A549 (cell line): ENCODE data around the gene OTOP3. TPM values are rescaled to one million over a fixed set of nuclear protein-coding genes. Genes with fewer than 3 reads are reported as not detected.
"Not testable (repeated sequence)": the region's sequence is repeated elsewhere in the genome, so short reads cannot be mapped to it uniquely, and the experiment has no call there.

Experiments
- ATAC-seq, 2 experiments: fragments of 200-7000 bp in 1 of 2; fragments of >200 bp in 1 of 2; cut with Nextera tagmentation in 1 of 2; cut with Tn5 transposase in 1 of 2; 3 replicates each; pipeline versions ENCODE4 v1.8.0 to v1.9.1; 2018 to 2020; ENCODE audit warnings: mild to moderate bottlenecking in 1 of 2, moderate library complexity in 1 of 2
- CTCF ChIA-PET: fragments of 300-600 bp; sonication (Branson Sonifier 250); formaldehyde crosslinking; extraction: SDS; loops from one replicate; lab custom pipeline; 2021; ENCODE audit warnings: antibody characterized with exemption, inconsistent platforms; lab: Yijun Ruan, JAX
- POLR2A ChIA-PET: fragments of 350-600 bp; formaldehyde crosslinking; extraction: SDS; loops from one replicate; lab custom pipeline; 2021; ENCODE audit warnings: antibody characterized with exemption, inconsistent platforms; lab: Yijun Ruan, JAX
- DNase-seq, 2 experiments: peaks; one replicate each; pipeline versions ENCODE4 v3.0.0 to v3.0.0-alpha.2; 2011 to 2016; ENCODE audit warnings: low read depth in 1 of 2, low spot score in 1 of 2
- FAIRE-seq: peaks from 2 replicates; lab custom pipeline; 2011; peaks lifted over from hg19 to GRCh38; lab: Jason Lieb, UNC
- H3K27ac ChIP-seq, 2 experiments: fragments of >200 bp; sonication (Bioruptor Twin); formaldehyde crosslinking; 3 replicates each; pipeline ENCODE4 v1.5.1; 2016 to 2017
- H3K4me1 ChIP-seq: fragments of >200 bp; sonication (Bioruptor Twin); formaldehyde crosslinking; 3 replicates; pipeline ENCODE4 v1.6.1; 2016
- H3K4me2 ChIP-seq: fragments of >200 bp; sonication (Bioruptor Twin); formaldehyde crosslinking; 3 replicates; pipeline ENCODE4 v1.6.1; 2016
- H3K4me3 ChIP-seq: fragments of >200 bp; sonication (Bioruptor Twin); formaldehyde crosslinking; 3 replicates; pipeline ENCODE4 v1.5.1; 2016
- H3K9me3 ChIP-seq: fragments of >200 bp; sonication (Bioruptor Twin); formaldehyde crosslinking; 3 replicates; pipeline ENCODE4 v1.6.1; 2016
- BCL3 ChIP-seq: fragments of >200 bp; sonication (Bioruptor Twin); formaldehyde crosslinking; IDR thresholded peaks from 3 replicates; pipeline ENCODE4 v1.6.1; 2016
- CBX2 ChIP-seq: fragments of 200-600 bp; sonication (generic); IDR thresholded peaks from 2 replicates; pipeline ENCODE4 v1.6.1; 2016; ENCODE audit warnings: low read depth, mild to moderate bottlenecking, borderline replicate concordance
- FOSL2 ChIP-seq, 2 experiments: fragments of 450-650 bp in 1 of 2; fragments of >200 bp in 1 of 2; sonication (Bioruptor Twin) in 1 of 2; formaldehyde crosslinking; IDR thresholded peaks; 2 replicates each; pipeline versions ENCODE4 v1.5.0 to v1.6.1; 2016 to 2020; ENCODE audit warnings: mild to moderate bottlenecking in 1 of 2, moderate library complexity in 1 of 2
- HES2 ChIP-seq: fragments of >200 bp; sonication (Bioruptor Twin); formaldehyde crosslinking; IDR thresholded peaks from 2 replicates; pipeline ENCODE4 v1.6.1; 2016
- HEYL ChIP-seq: fragments of 250-450 bp; sonication (Bioruptor Pico); IDR thresholded peaks from 2 replicates; pipeline ENCODE4 v1.8.0; 2021; ENCODE audit warnings: mild to moderate bottlenecking, moderate library complexity
- HOXA7 ChIP-seq: fragments of 250-450 bp; sonication (Bioruptor Pico); IDR thresholded peaks from 2 replicates; pipeline ENCODE4 v1.5.0; 2020; ENCODE audit warnings: mild to moderate bottlenecking, moderate library complexity
- MAFK ChIP-seq: fragments of 450-650 bp; IDR thresholded peaks from 2 replicates; pipeline ENCODE4 v1.6.1; 2014; ENCODE audit not compliant: partially characterized antibody
- NFE2L2 ChIP-seq: fragments of 150-350 bp; conservative IDR thresholded peaks from 2 replicates; pipeline ENCODE4 v1.6.1; 2014; ENCODE audit warnings: low read length
- NPAS2 ChIP-seq: fragments of 250-450 bp; sonication (Bioruptor Pico); IDR thresholded peaks from 2 replicates; pipeline ENCODE4 v1.8.0; 2022; ENCODE audit warnings: mild to moderate bottlenecking, moderate library complexity, borderline replicate concordance
- NR3C1 ChIP-seq: fragments of >200 bp; sonication (Bioruptor Twin); formaldehyde crosslinking; IDR thresholded peaks from 3 replicates; pipeline ENCODE4 v1.6.1; 2017
- POLR2AphosphoS2 ChIP-seq: conservative IDR thresholded peaks from 2 replicates; pipeline ENCODE4 v1.6.1; 2012; ENCODE audit warnings: low read length, improper control_type of control experiment, inconsistent platforms
- RARB ChIP-seq: fragments of 250-450 bp; sonication (Bioruptor Pico); IDR thresholded peaks from 2 replicates; pipeline ENCODE4 v1.8.0; 2021; ENCODE audit warnings: mild to moderate bottlenecking, moderate library complexity
- SMC3 ChIP-seq: fragments of >200 bp; sonication (Bioruptor Twin); formaldehyde crosslinking; IDR thresholded peaks from 3 replicates; pipeline ENCODE4 v1.6.1; 2018; ENCODE audit warnings: inconsistent platforms
- TFCP2L1 ChIP-seq: fragments of 250-450 bp; sonication (Bioruptor Pico); IDR thresholded peaks from 2 replicates; pipeline ENCODE4 v1.5.0; 2021; ENCODE audit warnings: mild to moderate bottlenecking
- ZC3H11A ChIP-seq: fragments of 450-650 bp; IDR thresholded peaks from 2 replicates; pipeline ENCODE4 v1.6.1; 2014; ENCODE audit warnings: antibody characterized with exemption, mild to moderate bottlenecking
- ZSCAN20 ChIP-seq: fragments of 250-450 bp; sonication (Bioruptor Pico); IDR thresholded peaks from 2 replicates; pipeline ENCODE4 v1.8.0; 2022; ENCODE audit warnings: mild to moderate bottlenecking, moderate library complexity
- WGBS: methylation state at CpG from one replicate; pipeline ENCODE4 v1.1.6; 2017; ENCODE audit errors: missing lambda C conversion rate; 5-methylcytosine and 5-hydroxymethylcytosine counted together
- polyA plus RNA-seq, 4 experiments: library from polyadenylated mRNA; depleted of rRNA in 3 of 4; stranded (reverse); fragments of >200 nt; fragmentation: RNase III in 1 of 4; extraction: RNeasy Plus Mini Kit Qiagen cat#74134 plus additional on column Dnase treatment in 1 of 4; gene quantifications; 2 replicates in 3 of 4; 3 replicates in 1 of 4; pipeline ENCODE4 v1.2.3, GENCODE V29; 2011 to 2017
- TF ChIP-seq, protein P1 (sequence below): fragments of 250-450 bp; sonication (Bioruptor Pico); IDR thresholded peaks from 2 replicates; pipeline ENCODE4 v1.5.0; 2021; ENCODE audit warnings: mild to moderate bottlenecking, moderate library complexity, borderline replicate concordance
- TF ChIP-seq, protein P2 (sequence below): fragments of 150-350 bp; IDR thresholded peaks from 2 replicates; pipeline ENCODE4 v1.6.1; 2014; ENCODE audit warnings: low read depth, mild to moderate bottlenecking, low read length

Gene OTOP3
- polyA plus RNA-seq, 2 of the 4 experiments (the other 2 are of a cell fraction): not detected

DNA sequence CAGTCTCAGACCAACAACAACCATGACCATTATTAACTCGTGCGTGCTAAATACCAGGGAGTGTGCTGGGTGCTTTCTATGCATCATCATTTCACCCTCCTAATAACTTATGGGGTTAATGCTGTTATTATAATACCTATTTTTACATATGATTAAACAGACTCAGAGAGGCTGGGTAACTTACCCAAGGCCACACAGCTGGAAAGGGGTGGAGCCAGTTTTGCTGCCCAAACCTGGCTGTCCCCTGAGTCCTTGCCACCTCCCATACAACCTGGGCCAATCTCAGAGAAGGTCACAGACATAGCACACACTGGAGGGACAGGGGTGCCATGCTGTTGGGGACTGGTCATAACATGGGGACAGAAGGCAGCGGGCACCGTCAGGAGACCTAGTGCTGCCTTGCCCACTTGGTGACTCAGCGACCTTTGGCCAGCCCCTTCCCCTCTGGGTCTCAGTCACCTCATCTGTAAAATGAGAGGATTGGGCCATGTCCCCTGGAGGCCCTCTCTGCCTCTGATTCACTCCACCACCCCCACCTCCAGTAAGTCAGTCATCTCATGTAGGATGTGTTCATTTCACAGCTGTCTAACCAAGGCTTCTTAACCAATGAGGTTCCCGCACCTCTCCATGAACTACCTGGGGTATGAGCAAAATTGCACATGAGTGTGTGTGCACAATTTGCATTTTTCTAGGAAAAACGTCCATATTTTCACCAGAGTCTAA is 30.9 kb upstream of the OTOP3 start:
- FAIRE-seq (no peak), ATAC-seq (no peak), DNase-seq (no peak)
- Histone ChIP-seq H3K4me3 (no peak overlapping the region), H3K9me3 (no peaks in the 10 kb centered on the region), H3K4me1 (no peaks in the 10 kb centered on the region), H3K27ac (no peak overlapping the region), H3K4me2 (no peak overlapping the region)
- ChIA-PET CTCF (interaction anchor here (1.0 to 5.8 kb wide), 7 partner anchors 9 to 210 kb away, joined by 3 to 44 read pairs (median 6); partner anchors contain the start of genes OTOP2 and USH1G), POLR2A (interaction anchor here (0.6 kb wide), 1 partner anchor 132 kb away, joined by 10 read pairs; no protein-coding TSS in a partner anchor)
- TF ChIP-seq HOXA7 (CRISPR knock-in tag) (no peak), FOSL2 (IDR thresholded peaks at IDR 0.05) (no peak), FOSL2 (CRISPR knock-in tag; IDR thresholded peaks at IDR 0.05) (no peak), ZC3H11A (no peak), NPAS2 (no peak), TFCP2L1 (CRISPR knock-in tag) (no peak), POLR2AphosphoS2 (no peak), CBX2 (no peak), NFE2L2 (no peak), RARB (CRISPR knock-in tag) (no peak), BCL3 (no peak), MAFK (no peak), NR3C1 (no peak), HES2 (no peak), HEYL (CRISPR knock-in tag) (no peak), SMC3 (no peak), ZSCAN20 (CRISPR knock-in tag) (no peak)
- TF ChIP-seq, protein P1, sequence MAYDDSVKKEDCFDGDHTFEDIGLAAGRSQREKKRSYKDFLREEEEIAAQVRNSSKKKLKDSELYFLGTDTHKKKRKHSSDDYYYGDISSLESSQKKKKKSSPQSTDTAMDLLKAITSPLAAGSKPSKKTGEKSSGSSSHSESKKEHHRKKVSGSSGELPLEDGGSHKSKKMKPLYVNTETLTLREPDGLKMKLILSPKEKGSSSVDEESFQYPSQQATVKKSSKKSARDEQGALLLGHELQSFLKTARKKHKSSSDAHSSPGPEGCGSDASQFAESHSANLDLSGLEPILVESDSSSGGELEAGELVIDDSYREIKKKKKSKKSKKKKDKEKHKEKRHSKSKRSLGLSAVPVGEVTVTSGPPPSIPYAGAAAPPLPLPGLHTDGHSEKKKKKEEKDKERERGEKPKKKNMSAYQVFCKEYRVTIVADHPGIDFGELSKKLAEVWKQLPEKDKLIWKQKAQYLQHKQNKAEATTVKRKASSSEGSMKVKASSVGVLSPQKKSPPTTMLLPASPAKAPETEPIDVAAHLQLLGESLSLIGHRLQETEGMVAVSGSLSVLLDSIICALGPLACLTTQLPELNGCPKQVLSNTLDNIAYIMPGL (CRISPR knock-in tag): no peak
- TF ChIP-seq, protein P2, sequence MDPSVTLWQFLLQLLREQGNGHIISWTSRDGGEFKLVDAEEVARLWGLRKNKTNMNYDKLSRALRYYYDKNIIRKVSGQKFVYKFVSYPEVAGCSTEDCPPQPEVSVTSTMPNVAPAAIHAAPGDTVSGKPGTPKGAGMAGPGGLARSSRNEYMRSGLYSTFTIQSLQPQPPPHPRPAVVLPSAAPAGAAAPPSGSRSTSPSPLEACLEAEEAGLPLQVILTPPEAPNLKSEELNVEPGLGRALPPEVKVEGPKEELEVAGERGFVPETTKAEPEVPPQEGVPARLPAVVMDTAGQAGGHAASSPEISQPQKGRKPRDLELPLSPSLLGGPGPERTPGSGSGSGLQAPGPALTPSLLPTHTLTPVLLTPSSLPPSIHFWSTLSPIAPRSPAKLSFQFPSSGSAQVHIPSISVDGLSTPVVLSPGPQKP: no peak
- 57% methylated on average over 7 of the region's 7 CpGs for WGBS

DNA sequence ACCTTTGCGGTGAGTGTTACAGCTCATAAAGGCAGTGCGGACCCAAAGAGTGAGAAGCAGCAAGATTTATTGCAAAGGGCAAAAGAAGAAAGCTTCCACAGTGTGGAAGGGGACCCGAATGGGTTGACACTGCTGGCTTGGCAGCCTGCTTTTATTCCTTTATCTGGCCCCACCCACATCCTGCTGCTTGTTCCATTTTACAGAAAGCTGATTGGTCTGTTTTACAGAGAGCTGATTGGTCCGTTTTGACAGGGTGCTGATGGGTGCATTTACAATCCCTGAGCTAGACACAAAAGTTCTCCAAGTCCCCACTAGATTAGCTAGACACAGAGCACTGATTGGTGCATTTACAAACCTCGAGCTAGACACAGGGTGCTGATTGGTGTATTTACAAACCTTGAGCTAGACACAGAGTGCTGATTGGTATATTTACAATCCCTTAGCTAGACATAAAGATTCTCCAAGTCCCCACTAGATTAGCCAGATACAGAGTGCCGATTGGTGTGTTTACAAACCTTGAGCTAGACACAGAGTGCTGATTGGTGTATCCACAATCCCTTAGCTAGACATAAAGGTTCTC is 29.4 kb upstream of the OTOP3 start:
- CTCF ChIA-PET: interaction anchor here (0.7 to 5.8 kb wide), 9 partner anchors 12 to 208 kb away, joined by 3 to 44 read pairs (median 6); partner anchors contain the start of genes FADS6, OTOP2 and USH1G
- DNase-seq: peak in 1 of 2 experiments; percentile 42
- not testable (repeated sequence) for FAIRE-seq, H3K27ac ChIP-seq, ATAC-seq
- TF ChIP-seq MAFK: peak; percentile 46
- TF ChIP-seq, all 56 proteins: peak for 1; not testable (repeated sequence) for 55
- H3K4me1 ChIP-seq, H3K4me2 ChIP-seq, H3K4me3 ChIP-seq, H3K9me3 ChIP-seq: not testable (repeated sequence)
- POLR2A ChIA-PET: interaction anchor here (1.4 kb wide), 1 partner anchor 33 kb away, joined by 6 read pairs; the partner anchor contains the start of gene FDXR
- 45% methylated on average over 6 of the region's 6 CpGs for WGBS
